GM12878 (cell line): Measurements from ENCODE around the gene NOSTRIN. TPM values are rescaled to one million over a fixed set of nuclear protein-coding genes. Genes with fewer than 3 reads are reported as not detected.

Experiments used
- ATAC-seq: fragments of 200-7000 bp; cut with Tn5 transposase; 3 replicates; pipeline ENCODE4 v1.9.1; 2020; ENCODE audit warnings: mild to moderate bottlenecking, moderate library complexity
- BruUV-seq: library from RNA; stranded (reverse); fragments of 400-500 nt; replicated peaks from 2 replicates; lab custom pipeline; 2021; lab: Mats Ljungman, UMichigan
- CTCF ChIA-PET: fragments of 300-600 bp; sonication (Branson Sonifier 250); formaldehyde crosslinking; extraction: SDS; loops from one replicate; lab custom pipeline; 2021; ENCODE audit warnings: inconsistent platforms; lab: Yijun Ruan, JAX
- POLR2A ChIA-PET: fragments of 350-600 bp; formaldehyde crosslinking; extraction: SDS; loops from one replicate; lab custom pipeline; 2021; ENCODE audit warnings: inconsistent platforms; lab: Charles Lee
- RAD21 ChIA-PET: fragments of 300-600 bp; sonication (Branson Sonifier 250); formaldehyde crosslinking; loops from one replicate; lab custom pipeline; 2023; ENCODE audit warnings: antibody characterized with exemption; ENCODE audit not compliant: unreplicated experiment; lab: Charles Lee
- SMC1A ChIA-PET: fragments of 300-600 bp; sonication (Branson Sonifier 250); formaldehyde crosslinking; loops from one replicate; lab custom pipeline; 2023; ENCODE audit not compliant: unreplicated experiment, uncharacterized antibody; lab: Charles Lee
- DNase-seq: peaks from one replicate; pipeline ENCODE4 v3.0.0-alpha.2; 2011; ENCODE audit warnings: low read depth, low spot score
- FAIRE-seq: peaks from 3 replicates; lab custom pipeline; 2011; peaks lifted over from hg19 to GRCh38; lab: Jason Lieb, UNC
- H2AFZ ChIP-seq: 2 replicates; pipeline ENCODE4 v1.6.0; 2011; ENCODE audit warnings: low read depth, low read length, control low read depth; ENCODE audit not compliant: control insufficient read depth
- H3K27ac ChIP-seq: 2 replicates; pipeline ENCODE4 v1.5.1; 2011; ENCODE audit warnings: control low read depth; ENCODE audit not compliant: control insufficient read depth, insufficient read depth
- H3K27me3 ChIP-seq, 2 experiments: replicated peaks in 1 of 2; 2 replicates each; pipeline versions ENCODE4 v1.6.0 to v1.6.1; 2011; ENCODE audit warnings: low read length in 1 of 2; ENCODE audit not compliant: control insufficient read depth in 2 of 2, insufficient read depth in 2 of 2
- H3K36me3 ChIP-seq, 2 experiments: 2 replicates each; pipeline ENCODE4 v1.5.1; 2011; ENCODE audit warnings: low read length in 1 of 2; ENCODE audit not compliant: control insufficient read depth in 2 of 2, insufficient read depth in 2 of 2
- H3K4me1 ChIP-seq: 2 replicates; pipeline ENCODE4 v1.6.1; 2011; ENCODE audit warnings: mild to moderate bottlenecking, low read length, moderate library complexity, mixed read lengths; ENCODE audit not compliant: control insufficient read depth, insufficient read depth
- H3K4me2 ChIP-seq: 2 replicates; pipeline ENCODE4 v1.6.0; 2011; ENCODE audit warnings: control low read depth; ENCODE audit not compliant: control insufficient read depth, insufficient read depth
- H3K4me3 ChIP-seq: fragments of 200-600 bp; sonication (generic); 2 replicates; pipeline ENCODE4 v1.5.1; 2016
- H3K79me2 ChIP-seq: 2 replicates; pipeline ENCODE4 v1.6.0; 2011; ENCODE audit warnings: low read length; ENCODE audit not compliant: control insufficient read depth, insufficient read depth
- H3K9ac ChIP-seq: 2 replicates; pipeline ENCODE4 v1.8.0; 2011; ENCODE audit warnings: low read length, control low read depth, mixed read lengths; ENCODE audit not compliant: control insufficient read depth, insufficient read depth
- H3K9me3 ChIP-seq: replicated peaks from 3 replicates; pipeline ENCODE4 v1.5.1; 2011; ENCODE audit warnings: mild to moderate bottlenecking, low read length; ENCODE audit not compliant: control insufficient read depth, insufficient read depth
- H4K20me1 ChIP-seq: 2 replicates; pipeline ENCODE4 v1.6.0; 2011; ENCODE audit not compliant: control insufficient read depth, insufficient read depth
- BACH1 ChIP-seq: fragments of 450-650 bp; IDR thresholded peaks from 2 replicates; pipeline ENCODE4 v1.6.1; 2017; ENCODE audit warnings: mild to moderate bottlenecking, borderline replicate concordance
- BHLHE40 ChIP-seq, 2 experiments: fragments of 450-650 bp in 1 of 2; IDR thresholded peaks; 2 replicates each; pipeline ENCODE4 v1.6.1; 2011 to 2017; ENCODE audit warnings: low read depth in 2 of 2, borderline replicate concordance in 1 of 2, improper control_type of control experiment in 1 of 2, low read length in 1 of 2, mild to moderate bottlenecking in 1 of 2
- CBFB ChIP-seq: IDR thresholded peaks from 2 replicates; pipeline ENCODE4 v1.6.1; 2016; ENCODE audit warnings: antibody characterized with exemption, low read depth
- CEBPZ ChIP-seq: fragments of 150-350 bp; IDR thresholded peaks from 2 replicates; pipeline ENCODE4 v1.6.1; 2016; ENCODE audit warnings: low read depth, low read length
- EED ChIP-seq: sonication (generic); IDR thresholded peaks from 2 replicates; pipeline ENCODE4 v1.6.1; 2016; ENCODE audit warnings: antibody characterized with exemption, low read depth
- FOXK2 ChIP-seq: fragments of 450-650 bp; IDR thresholded peaks from 2 replicates; pipeline ENCODE4 v1.6.1; 2017; ENCODE audit warnings: mild to moderate bottlenecking, moderate library complexity
- GATAD2B ChIP-seq: fragments of 450-650 bp; conservative IDR thresholded peaks from 2 replicates; pipeline ENCODE4 v1.6.1; 2017; ENCODE audit warnings: low read depth, mild to moderate bottlenecking, moderate library complexity
- HDGF ChIP-seq: fragments of 450-650 bp; IDR thresholded peaks from 2 replicates; pipeline ENCODE4 v1.6.1; 2016; ENCODE audit warnings: antibody characterized with exemption
- MLLT1 ChIP-seq: fragments of 450-650 bp; IDR thresholded peaks from 2 replicates; pipeline ENCODE4 v1.6.1; 2016; ENCODE audit warnings: mild to moderate bottlenecking
- MYB ChIP-seq: fragments of 150-350 bp; IDR thresholded peaks from 2 replicates; pipeline ENCODE4 v1.6.1; 2014; ENCODE audit warnings: mild to moderate bottlenecking, low read depth, low read length, borderline replicate concordance
- NBN ChIP-seq: fragments of 450-650 bp; IDR thresholded peaks from 2 replicates; pipeline ENCODE4 v1.6.1; 2016
- NR2C1 ChIP-seq: fragments of 450-650 bp; IDR thresholded peaks from 2 replicates; pipeline ENCODE4 v1.6.1; 2017; ENCODE audit warnings: antibody characterized with exemption, mild to moderate bottlenecking, moderate library complexity
- NR2C2 ChIP-seq: IDR thresholded peaks from 2 replicates; pipeline ENCODE4 v1.6.1; 2011; ENCODE audit warnings: borderline replicate concordance, low read depth; ENCODE audit not compliant: control insufficient read depth, insufficient read length
- POU2F2 ChIP-seq: IDR thresholded peaks from 3 replicates; pipeline ENCODE4 v1.6.1; 2011; ENCODE audit warnings: low read depth, mild to moderate bottlenecking, low read length, borderline replicate concordance
- RAD51 ChIP-seq: fragments of 450-650 bp; IDR thresholded peaks from 2 replicates; pipeline ENCODE4 v1.6.1; 2016; ENCODE audit warnings: moderate library complexity, mild to moderate bottlenecking, inconsistent platforms
- RB1 ChIP-seq: fragments of 450-650 bp; formaldehyde crosslinking; IDR thresholded peaks from 2 replicates; pipeline ENCODE4 v1.6.1; 2017; ENCODE audit warnings: mild to moderate bottlenecking, borderline replicate concordance
- ZNF217 ChIP-seq: fragments of 450-650 bp; IDR thresholded peaks from 2 replicates; pipeline ENCODE4 v1.6.1; 2017; ENCODE audit warnings: antibody characterized with exemption, mild to moderate bottlenecking
- ZNF384 ChIP-seq: IDR thresholded peaks from 2 replicates; pipeline ENCODE4 v1.6.1; 2012; ENCODE audit warnings: low read depth, mild to moderate bottlenecking, low read length, improper control_type of control experiment, borderline replicate concordance
- WGBS: methylation state at CpG from one replicate; pipeline ENCODE4 v1.1.6; 2016; ENCODE audit warnings: low lambda C conversion rate; ENCODE audit not compliant: insufficient replicate concordance, insufficient coverage; ENCODE audit errors: missing lambda C conversion rate; 5-methylcytosine and 5-hydroxymethylcytosine counted together
- in situ Hi-C: fragments of 300-500 bp; cut with MboI; formaldehyde crosslinking; loops from 9 replicates; pipeline ENCODE4 v1.14.3; 2018; ENCODE audit warnings: mixed read lengths
- intact Hi-C: fragments of 100-400 bp; cut with micrococcal nuclease; formaldehyde crosslinking; loops from one replicate; pipeline ENCODE4 v1.14.2; 2022; ENCODE audit not compliant: unreplicated experiment
- polyA plus RNA-seq, 11 experiments: library from polyadenylated mRNA; depleted of rRNA in 4 of 11; unstranded in 6 of 11; stranded (reverse) in 5 of 11; fragments of >200 nt; fragmentation: Nextera tagmentation in 4 of 11; fragmentation: Illumina TruSeq in 1 of 11; extraction: Ambion mirVana in 4 of 11; extraction: Trizol in 1 of 11; gene quantifications; 1 replicate in 1 of 11; 2 replicates in 10 of 11; pipeline versions ENCODE4 v1.2.1 to v1.2.3, GENCODE V29; 2011 to 2016; ENCODE audit warnings: inconsistent platforms in 2 of 11, missing spikeins in 2 of 11, low read depth in 1 of 11
- total RNA-seq, 4 experiments: library from RNA; depleted of rRNA in 3 of 4; stranded (reverse); fragments of >200 nt in 3 of 4; fragmentation: Illumina TruSeq in 1 of 4; extraction: Trizol in 1 of 4; gene quantifications; 2 replicates each; pipeline versions ENCODE4 v1.2.1 to v1.2.3, GENCODE V29; 2013 to 2021
- TF ChIP-seq, protein P1 (sequence below): fragments of 450-650 bp; IDR thresholded peaks from 2 replicates; pipeline ENCODE4 v1.6.1; 2017; ENCODE audit warnings: low read depth, mild to moderate bottlenecking, moderate library complexity

Gene NOSTRIN
- total and polyA plus RNA-seq, 10 of the 15 experiments (the other 5 are each of a cell fraction or from before 2014, with no cell fraction given) = 0.13 to 0.42 (median 0.37) TPM; not detected in 5

GRCh38 chr2:168775837-168776236 is 26.6 kb upstream of the NOSTRIN start (continued):
- TF ChIP-seq RB1 = no peak
- TF ChIP-seq RAD51 = no peak
- TF ChIP-seq CEBPZ = no peak
- no peak for TF ChIP-seq BACH1
- no peak for TF ChIP-seq BHLHE40 (IDR thresholded peaks at IDR 0.05; ENCODE audit: borderline replicate concordance in 1 of 2, low read depth in 2 of 2, low read length in 1 of 2)

- no peak for FAIRE-seq
- Histone ChIP-seq H4K20me1 (no peaks in the 10 kb centered on the region), H3K79me2 (no peaks in the 10 kb centered on the region), H3K9me3 (no peaks in the 10 kb centered on the region), H3K4me1 (no peaks in the 10 kb centered on the region), H3K36me3 (no peaks in the 10 kb centered on the region), H3K4me2 (no peak overlapping the region), H3K4me3 (no peak overlapping the region), H3K27me3 (no peaks in the 10 kb centered on the region), H3K9ac (no peak overlapping the region), H2AFZ (no peak overlapping the region), H3K27ac (no peak overlapping the region)
- in situ Hi-C loops = no loop called here
- CTCF ChIA-PET = no interaction called here
- RAD21 ChIA-PET = no interaction called here
- SMC1A ChIA-PET = interaction anchor here (0.7 kb wide), 1 partner anchor 20 kb away, joined by 3 read pairs; no protein-coding TSS in a partner anchor
- no peak for ATAC-seq
- TF ChIP-seq NR2C1 (no peak), ZNF217 (no peak), EED (no peak), ZNF384 (no peak), MYB (no peak), FOXK2 (no peak), CBFB (no peak), POU2F2 (no peak), MLLT1 (no peak), NR2C2 (no peak), HDGF (no peak), NBN (no peak), GATAD2B (no peak)
- TF ChIP-seq, protein P1, sequence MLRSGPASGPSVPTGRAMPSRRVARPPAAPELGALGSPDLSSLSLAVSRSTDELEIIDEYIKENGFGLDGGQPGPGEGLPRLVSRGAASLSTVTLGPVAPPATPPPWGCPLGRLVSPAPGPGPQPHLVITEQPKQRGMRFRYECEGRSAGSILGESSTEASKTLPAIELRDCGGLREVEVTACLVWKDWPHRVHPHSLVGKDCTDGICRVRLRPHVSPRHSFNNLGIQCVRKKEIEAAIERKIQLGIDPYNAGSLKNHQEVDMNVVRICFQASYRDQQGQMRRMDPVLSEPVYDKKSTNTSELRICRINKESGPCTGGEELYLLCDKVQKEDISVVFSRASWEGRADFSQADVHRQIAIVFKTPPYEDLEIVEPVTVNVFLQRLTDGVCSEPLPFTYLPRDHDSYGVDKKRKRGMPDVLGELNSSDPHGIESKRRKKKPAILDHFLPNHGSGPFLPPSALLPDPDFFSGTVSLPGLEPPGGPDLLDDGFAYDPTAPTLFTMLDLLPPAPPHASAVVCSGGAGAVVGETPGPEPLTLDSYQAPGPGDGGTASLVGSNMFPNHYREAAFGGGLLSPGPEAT = no peak
- POLR2A ChIA-PET = no interaction called here
- no TSS peak for BruUV-seq
- 92% methylated on average over 1 of the region's 1 CpG for WGBS
- DNase-seq = no peak
- intact Hi-C loops = no loop called here
These were observed 21.8 kb upstream of the NOSTRIN start for GRCh38 chr2:168780669-168781071.
